ENCODE results near the gene MAP2.
A peak's percentile ranks its signal among the peaks of the same experiment; 100 is the strongest.

Gene MAP2

DNA sequence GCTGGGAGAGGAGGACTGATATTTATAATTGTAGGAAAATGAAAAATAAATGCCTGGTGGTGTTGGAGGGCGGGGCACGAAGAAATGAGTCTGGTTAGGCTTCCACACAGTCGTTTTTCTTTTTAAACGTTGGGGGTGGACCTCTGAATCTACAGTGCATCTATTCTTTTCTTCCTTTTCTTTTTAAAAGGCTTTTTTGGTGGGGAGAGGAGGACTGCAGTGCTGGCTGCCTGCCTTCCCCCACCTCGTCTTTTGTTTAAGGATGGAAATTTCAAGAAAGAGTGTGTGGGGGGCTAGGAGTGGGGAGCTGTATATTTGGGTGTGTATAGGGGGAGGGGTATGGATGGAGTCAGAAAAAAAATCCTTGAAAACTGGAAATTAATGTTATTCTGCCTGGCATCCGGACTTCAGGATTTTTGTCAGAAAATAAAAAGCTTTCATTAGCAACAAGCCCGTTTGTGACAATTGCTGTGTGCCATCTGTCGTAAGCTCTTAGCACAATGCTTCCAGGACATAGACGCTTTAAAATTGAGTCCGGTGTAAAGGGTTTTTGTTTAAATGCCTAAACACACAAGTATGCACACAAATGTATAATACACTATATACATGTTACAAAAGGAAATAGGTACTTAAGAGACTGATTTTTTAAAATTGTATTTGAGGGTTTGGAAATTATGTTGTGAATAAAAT is 1.1 kb downstream of the MAP2 start:
- peak; percentile 53 for DNase-seq

GRCh38 chr2:209425471-209426071 is 1.7 kb downstream of the MAP2 start:
- peak; percentile 66 for DNase-seq

- peak; percentile 80 for DNase-seq
Measured at GRCh38 chr2:209426432-209426831, 2.6 kb downstream of the MAP2 start.

- DNase-seq: no peak
Measured at GRCh38 chr2:209431701-209432100, 7.9 kb downstream of the MAP2 start.

DNA sequence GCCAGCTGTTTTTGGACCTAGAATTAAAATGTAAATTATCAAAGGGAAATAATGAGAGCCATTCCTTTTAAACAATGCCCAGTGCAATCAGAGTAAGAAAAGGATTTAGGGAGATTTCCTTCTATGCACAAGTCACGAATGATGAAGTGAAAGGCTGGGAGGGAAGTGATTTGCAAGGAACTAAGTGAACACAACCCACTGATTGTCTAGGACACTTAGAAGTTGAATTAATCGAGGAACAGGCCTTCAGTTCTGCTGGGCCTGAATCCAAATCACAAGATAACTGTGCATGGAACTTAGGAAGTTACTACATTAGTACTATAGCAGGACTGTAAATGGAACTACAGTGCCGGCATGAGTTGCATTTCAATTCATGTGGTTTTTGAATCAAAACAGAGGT is 17.7 kb downstream of the MAP2 start:
- no peak for DNase-seq

GRCh38 chr2:209442939-209443338 is 19.1 kb downstream of the MAP2 start:
- DNase-seq: no peak

DNA sequence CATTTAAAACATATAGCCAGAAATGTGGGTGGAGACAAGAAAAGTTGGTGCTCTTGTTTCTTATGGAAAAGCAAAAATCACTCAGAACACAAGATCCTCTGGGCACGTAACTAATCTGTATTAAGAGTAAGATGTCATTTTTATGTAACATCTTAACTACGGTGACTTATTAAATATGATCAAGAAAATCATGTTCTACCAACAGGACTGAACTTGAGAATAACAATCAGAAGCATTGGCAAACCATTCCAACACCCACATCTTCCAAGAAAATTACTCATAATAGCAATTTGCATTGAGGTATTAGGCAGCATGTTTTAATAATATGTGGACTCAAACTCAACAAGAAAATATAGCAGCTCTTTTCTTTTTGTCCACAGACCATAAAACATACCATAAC is 21.6 kb downstream of the MAP2 start:
- DNase-seq: no peak

DNA sequence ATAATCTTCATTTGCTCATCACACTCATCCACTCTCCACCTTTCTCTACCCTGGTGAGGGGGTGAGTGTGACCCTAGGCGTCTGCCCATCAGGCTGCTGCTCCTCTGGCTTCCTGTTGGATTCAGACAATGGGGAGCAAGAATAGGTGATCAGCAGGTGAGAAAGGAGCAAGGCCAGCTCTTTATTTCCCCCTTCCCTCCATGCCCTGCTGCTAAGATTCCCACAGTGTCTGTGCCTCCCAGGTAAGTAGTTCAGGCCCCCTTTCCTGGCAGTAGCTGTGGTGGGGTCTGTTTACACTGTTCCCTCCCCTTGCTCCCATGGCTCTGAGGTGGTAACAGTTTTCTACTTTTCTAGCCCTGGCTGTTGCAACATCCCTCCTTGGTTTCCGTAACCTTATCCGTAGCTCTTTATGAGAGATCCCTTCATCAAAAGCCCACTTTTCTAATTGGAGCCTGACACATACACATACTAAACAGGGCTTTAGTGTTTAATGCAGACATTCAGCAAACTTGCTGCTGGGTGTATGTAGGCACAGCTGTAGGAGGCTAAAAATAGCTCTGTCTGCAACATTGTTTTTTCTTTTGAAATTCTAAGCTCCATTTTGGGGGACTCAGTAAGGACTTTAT is 27.5 kb downstream of the MAP2 start:
- DNase-seq: no peak

DNA sequence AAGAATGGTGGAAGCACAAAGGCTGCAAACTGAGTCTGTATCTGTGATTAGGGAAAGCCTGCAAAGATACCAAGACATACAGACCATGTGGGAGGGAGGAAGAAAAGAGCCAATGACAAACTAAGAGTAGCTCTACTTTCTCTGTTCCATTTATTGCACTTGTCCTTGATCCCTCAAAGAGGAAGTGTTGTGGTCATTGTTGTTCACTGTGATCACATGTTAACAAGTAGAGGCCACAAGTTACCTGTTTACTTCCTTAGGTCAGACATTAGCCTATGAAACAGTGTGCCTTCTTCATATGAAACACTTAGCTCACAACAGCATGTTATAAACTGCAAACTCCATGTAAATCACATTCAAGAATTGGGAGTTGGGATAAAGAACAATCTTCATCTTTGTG is 32.6 kb downstream of the MAP2 start:
- DNase-seq: no peak

DNA sequence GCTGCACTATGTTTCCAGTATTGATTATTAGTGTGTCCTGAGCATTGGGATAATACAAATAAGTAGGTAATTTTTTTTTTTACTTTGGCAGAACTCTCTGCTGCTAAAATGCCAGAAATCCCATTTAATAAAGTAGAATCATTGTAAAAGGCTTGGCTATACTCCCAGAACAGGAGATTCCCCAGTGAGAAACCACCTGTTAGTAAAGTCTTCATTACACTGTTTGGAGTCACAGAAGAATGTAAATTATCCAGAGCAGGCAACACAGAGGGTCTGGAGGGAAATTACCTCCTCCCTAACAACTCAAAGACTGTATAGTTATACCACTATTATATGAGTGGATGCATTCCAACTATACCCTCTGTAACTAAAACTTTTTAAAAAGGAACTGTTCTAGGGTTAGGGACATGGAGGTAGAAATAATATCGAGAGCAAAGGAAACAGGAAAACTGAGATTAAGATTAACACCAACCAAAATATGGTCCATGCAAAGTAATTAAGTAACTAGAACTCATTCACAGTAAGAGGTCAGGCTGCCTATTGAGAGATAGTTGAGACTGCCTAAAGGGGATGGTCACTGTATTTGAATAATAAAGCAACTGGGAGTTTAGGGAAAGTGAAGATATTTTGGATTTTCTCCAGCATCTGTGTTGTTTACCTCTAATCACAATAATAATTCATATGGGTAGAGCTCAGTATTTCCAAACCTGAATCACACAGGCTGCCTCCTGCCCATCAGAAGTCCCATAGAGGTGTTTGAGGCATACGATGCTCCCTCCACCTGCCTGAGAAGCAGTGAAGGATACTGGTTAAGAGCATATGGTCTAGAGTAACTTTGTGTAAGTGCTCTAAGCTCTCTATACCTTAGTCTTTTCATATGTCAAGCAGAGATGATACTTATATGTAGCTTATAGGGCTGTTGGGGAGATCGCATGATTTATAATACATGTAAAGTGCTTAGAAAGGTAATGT is 34.4 kb downstream of the MAP2 start:
- no peak for DNase-seq

DNA sequence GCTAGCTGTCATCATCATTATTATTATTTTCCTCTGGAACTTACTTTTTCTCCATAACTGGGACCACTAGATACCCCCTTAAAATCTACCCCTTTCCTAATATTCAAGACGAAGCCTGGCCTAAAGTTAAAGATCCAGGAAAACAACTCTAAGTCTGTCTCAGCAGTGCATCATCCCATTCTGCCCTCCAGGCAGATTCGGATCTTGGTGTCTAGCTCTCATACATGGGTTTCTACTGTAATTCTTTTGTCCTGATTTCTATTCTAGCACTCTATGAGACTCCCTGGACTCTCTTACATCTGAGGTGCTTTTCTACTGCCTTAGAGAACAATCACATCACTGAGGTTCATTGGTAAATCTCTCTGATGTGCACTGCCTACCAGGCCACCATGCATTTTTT is 35.5 kb downstream of the MAP2 start:
- no peak for DNase-seq

GRCh38 chr2:209460151-209460761 is 36.4 kb downstream of the MAP2 start:
- no peak for DNase-seq

DNA sequence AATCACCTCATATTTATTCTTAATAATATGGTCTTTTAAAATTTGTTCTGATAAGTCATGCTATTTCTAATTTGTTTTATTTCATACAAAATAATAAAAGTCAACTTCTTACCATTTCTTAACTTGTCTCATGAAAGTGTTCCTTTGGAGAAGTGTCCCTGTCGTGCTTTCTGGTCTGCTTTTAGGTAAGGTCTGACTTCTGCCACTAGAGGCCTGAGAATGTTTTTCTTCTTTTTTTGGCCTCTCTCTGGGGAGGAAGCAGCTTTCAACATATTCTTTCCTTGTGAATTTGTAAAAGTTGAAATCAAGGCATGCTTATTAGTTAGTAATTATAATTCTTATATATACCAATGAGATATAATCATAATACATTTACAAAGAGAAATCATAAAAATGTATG is 39.4 kb downstream of the MAP2 start:
- no peak for DNase-seq

DNA sequence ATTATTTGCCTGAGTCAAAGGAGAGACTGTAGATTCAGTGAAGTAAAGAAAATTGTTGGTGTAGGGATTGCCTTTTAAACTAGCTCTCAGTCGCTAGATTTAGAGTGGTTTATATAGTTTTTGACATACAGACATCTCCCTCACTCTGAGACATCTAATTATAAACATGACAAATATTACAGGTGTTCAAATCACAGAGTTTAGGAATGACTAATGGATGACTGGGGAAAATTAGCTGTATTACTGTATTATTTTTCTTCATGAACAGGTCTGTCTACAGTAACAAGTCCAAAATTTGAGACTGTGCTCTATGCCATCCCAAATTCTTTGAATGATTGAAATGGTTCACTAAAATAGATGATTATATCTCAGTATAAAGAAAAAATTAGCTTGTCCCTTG is 40.0 kb downstream of the MAP2 start:
- DNase-seq: no peak

DNA sequence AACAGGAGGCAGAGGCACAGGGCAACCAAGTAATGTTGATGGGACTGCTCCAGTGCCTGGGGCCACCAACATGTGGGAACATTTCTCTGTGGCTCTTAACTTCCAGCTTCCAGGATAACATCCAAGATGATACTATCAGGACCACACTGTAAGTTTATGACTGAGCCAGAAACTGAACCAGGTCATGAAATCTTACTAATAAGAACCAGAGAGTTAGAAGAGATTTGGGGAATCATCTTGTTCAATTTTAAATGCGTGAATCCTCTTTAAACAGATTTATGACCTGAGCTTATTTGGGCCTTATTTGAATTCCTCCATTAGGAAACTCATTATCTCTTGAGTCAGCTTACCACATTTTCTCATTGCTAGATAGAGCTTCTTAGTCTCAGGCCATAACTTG is 45.0 kb downstream of the MAP2 start:
- no peak for DNase-seq

DNA sequence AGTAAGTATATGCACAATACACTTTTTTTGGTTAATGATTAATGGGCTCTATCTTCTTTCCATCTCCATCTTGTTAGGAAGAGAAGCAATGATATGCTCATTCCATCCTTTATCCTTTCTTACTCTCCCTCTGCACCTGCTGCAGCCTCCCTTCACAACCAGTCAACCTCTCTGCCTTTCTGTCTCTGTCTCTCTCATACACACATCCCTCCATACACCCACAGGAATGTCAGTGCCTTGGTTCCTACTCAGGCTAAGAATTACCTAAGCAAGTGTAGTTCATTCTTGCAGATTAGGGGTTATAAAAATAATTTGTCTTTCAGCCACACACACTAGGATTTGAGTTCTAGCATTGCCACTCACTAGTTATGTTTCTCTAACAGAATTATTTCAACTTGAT is 45.6 kb downstream of the MAP2 start:
- DNase-seq: no peak

GRCh38 chr2:209470466-209470865 is 46.6 kb downstream of the MAP2 start:
- DNase-seq: no peak

GRCh38 chr2:209471037-209471436 is 47.2 kb downstream of the MAP2 start:
- DNase-seq: no peak

DNA sequence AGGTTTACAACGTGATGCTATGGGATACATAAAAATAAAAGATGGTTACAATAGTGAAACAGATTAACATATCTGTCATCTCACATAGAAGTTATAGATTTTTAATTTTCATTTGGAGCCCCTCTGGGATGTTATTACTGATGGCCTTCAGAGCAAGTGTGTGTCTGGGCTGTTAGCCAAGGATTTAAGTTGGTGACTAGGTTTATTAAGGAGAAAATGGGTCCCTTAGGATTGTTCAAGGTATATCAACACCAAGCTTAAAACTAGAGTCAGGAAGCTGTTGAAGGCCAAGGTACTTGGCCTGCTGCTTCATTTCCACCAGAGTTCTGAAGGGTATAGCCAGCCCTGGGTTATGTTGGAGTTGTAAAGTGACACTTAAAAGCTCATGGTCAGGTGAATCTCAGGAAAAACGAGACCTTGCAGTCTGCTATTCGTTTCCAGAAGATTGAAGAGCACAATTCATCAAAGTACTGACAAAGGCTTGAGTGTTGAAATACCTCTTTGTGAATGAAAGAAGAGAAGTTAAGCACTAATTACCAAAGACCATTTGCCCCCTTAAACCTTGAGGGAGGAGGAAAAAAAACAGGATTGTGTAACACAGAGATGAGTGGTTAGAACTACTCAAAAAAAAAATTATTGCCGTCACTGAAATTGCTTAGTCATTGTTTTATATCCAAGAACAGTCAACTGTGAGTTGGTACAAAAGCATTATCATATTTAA is 48.4 kb downstream of the MAP2 start:
- no peak for DNase-seq

DNA sequence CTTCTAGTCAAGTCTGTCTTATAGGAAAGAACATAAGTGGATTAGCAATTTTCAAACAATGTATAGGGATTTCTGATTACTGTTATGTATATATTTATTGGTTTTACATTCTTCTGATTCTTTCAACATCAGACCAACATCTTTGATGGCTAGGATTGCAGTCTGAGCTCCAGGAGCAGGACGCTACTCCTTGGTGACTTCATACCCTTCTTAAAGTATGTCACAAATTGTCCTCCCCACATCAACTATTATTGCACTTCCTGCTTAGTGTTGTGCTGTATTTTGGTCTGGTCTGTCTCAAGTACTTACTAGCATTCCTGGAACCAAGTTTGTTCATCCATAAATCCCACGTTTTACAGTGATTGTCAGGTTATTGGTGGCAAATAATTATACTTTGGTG is 49.0 kb downstream of the MAP2 start:
- no peak for DNase-seq

- no peak for DNase-seq
Measured at GRCh38 chr2:209473930-209474419, 50.1 kb downstream of the MAP2 start.

DNA sequence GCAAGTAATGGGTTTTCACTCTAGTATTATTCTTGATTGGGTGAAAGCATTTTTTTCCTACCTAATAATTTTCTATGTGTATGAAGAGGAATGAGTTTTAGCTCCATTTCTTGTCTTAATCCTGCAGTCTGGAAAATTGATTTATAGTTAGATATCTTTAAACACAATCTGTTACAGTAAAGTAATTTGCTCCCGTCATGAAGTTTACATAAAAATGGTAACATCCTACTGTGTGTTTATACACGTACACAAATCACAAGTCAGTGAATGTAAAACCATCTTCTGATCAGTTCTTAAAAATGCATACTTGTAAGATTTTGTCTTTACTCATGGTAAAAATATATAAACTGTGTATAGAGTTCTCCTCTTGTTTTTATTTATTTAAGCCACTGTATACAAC is 51.1 kb downstream of the MAP2 start:
- DNase-seq: no peak
